Fibroblast of pulmonary artery (primary cell): ENCODE data around the gene SHH.

Experiments
- DNase-seq: peaks from one replicate; pipeline ENCODE4 v3.0.0-alpha.2; 2010; ENCODE audit warnings: low read depth
- H3K4me3 ChIP-seq: replicated peaks from 2 replicates; pipeline ENCODE4 v1.5.1; 2011; ENCODE audit warnings: low read depth, mild to moderate bottlenecking, control low read depth, low read length, moderate library complexity
- TF ChIP-seq, protein P1 (sequence below): IDR thresholded peaks from 2 replicates; pipeline ENCODE4 v1.5.1; 2011; ENCODE audit warnings: mild to moderate bottlenecking, control low read depth, low read length, inconsistent platforms; ENCODE audit errors: missing control alignments

Gene SHH

DNA sequence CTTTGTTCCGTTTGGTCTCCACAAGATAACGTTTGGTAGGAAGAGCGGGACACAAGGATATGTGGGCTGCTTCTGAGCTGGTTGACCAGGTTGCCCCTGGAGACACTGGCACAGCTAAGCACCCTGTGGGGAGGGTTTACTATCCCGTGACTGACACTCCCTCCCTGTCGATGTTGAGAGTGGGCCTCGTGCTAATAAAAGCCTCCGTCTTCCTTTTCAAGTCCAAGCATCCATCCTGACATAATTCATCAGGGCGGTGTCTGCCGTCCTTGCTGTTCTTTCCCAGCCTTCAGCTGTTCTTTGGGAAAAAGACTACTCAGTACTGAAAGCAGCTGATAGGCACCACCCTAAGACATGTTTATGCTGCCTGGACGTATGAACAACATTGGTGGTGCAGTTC, 49.6 kb downstream of the SHH start:
- DNase-seq: no peak
- TF ChIP-seq, protein P1, sequence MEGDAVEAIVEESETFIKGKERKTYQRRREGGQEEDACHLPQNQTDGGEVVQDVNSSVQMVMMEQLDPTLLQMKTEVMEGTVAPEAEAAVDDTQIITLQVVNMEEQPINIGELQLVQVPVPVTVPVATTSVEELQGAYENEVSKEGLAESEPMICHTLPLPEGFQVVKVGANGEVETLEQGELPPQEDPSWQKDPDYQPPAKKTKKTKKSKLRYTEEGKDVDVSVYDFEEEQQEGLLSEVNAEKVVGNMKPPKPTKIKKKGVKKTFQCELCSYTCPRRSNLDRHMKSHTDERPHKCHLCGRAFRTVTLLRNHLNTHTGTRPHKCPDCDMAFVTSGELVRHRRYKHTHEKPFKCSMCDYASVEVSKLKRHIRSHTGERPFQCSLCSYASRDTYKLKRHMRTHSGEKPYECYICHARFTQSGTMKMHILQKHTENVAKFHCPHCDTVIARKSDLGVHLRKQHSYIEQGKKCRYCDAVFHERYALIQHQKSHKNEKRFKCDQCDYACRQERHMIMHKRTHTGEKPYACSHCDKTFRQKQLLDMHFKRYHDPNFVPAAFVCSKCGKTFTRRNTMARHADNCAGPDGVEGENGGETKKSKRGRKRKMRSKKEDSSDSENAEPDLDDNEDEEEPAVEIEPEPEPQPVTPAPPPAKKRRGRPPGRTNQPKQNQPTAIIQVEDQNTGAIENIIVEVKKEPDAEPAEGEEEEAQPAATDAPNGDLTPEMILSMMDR: no peak
- H3K4me3 ChIP-seq: no peak overlapping the region

DNA sequence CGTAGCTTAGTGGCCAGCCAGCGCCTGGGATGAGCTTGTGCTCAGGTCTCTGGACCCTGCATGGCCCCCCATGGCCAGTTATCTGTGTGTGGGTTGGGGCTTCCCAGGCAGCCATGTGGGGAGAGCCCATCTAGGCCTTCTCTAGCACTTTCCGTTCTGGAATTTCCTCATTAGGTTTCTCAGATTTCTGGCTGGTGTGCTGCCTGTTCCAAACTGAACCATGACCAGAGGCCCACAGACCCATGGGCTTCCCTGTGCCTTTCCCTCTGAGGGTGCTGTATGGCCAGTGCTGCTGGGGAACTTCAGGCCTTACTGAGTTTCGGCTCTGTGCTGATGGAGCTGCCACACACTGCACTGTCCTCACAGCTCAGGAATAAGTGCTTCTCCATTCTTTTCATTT, 50.2 kb downstream of the SHH start:
- TF ChIP-seq, protein P1: no peak
- no peak for DNase-seq
- no peak overlapping the region for H3K4me3 ChIP-seq

DNA sequence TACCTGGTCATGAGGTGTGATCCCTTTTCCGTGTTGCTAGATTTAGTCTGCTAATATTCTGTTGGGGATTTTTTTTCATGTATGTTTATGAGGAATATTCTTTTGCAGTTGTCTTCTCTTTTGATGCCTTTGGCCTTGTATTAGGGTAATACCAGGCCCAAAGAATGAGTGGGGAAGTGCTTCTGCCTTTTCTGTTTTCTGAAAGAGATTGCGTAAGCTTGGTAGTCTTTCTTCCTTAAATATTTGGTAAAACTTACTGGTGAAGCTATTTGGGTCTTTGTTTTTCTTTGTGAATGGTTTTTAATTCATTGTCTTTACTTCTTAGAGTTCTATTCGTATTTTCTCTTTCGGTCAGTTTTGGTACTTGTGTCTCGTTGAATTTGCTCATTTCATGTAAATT, 51.1 kb downstream of the SHH start:
- DNase-seq: no peak
- no peak overlapping the region for H3K4me3 ChIP-seq
- TF ChIP-seq, protein P1: no peak

DNA sequence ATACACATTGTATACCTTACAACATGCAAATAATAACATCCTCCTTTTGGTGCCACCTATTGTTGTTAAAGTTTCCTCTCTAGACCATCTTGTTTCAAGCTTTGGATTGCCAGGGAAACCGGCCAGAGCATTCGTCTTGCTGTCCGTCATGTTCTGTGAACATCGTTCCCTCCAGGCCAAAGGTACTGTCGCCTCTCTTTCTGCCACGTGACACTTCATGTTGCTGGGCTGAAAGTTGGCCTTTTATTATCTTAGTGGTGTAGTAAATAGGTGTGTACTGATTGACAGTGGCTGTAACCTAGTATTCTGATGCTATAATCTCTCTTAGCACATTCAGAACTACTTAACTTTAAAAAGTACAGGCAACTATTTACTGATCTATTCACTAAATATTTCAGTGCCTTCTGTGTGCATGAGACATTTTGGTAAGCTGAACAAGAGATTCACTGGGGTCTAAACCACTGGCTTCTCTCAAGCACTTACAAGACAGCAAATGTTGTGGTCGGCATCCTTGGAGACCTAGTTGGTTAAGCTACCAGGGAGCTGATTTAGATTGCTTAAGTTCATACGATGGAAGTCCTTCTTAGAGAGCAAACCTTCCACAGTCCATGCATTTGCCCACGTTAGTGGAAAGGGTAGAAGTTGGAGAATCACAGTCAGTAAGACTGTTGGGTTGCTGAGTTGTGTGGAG, 52.4 kb downstream of the SHH start:
- DNase-seq: no peak
- no peak overlapping the region for H3K4me3 ChIP-seq
- TF ChIP-seq, protein P1: no peak

DNA sequence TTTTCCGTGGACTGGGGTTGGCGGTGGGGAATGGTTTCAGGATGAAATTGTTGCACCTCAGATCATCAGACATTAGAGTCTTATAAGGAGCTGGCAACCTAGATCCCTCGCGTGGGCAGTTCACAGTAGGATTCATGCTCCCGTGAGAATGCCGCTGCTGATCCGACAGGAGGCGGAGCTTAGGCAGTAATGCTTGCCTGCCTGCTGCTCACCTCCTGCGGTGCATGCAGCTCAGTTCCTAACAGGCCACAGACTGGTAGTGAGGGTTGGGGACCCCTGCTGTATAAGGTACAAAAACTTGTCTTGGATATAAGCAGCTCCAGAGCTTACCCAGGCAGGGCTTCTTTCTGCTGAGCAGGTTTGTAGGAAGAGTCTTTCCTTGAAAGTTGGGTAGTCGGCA, 53.9 kb downstream of the SHH start:
- no peak for DNase-seq
- no peak overlapping the region for H3K4me3 ChIP-seq
- TF ChIP-seq, protein P1: no peak

DNA sequence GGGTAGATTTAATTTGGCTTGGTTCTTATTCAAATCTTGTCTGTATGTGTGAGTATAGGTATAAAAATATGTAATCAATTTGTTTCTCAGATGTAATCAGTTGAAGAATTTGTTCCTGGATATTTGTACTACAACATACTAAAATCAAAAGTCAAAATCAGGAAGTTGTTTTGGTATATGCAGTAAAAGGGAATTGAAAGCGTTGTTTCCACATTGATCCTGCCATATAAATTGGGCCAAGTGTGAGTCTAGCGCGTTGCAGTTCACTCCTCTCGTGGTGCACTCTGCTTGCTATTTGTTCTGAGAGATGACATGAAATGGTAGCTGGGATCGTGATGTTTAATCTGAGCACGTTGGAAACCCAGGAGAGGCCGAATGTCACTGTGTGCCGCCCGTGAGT, 55.9 kb downstream of the SHH start:
- no peak for DNase-seq
- TF ChIP-seq, protein P1: no peak
- H3K4me3 ChIP-seq: no peak overlapping the region

DNA sequence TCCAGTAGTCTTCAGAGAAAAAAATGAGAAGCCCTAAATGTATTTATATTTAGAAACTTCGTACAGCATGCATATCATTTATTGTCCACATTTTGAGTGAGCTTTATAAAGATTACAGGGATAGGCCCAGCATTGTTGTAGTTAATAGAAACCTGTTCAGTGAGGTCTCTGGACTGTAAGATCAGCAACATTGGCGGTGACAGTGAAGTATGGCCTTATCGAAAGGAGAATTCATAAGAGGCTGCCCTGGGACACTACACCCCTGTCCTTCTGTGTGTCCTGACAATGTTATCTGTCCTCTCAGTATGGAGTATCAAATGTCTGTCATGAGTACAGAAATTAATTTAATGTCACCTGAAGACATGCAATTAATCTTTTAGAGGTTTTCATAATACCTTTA, 57.2 kb downstream of the SHH start:
- no peak overlapping the region for H3K4me3 ChIP-seq
- TF ChIP-seq, protein P1: no peak
- DNase-seq: no peak
